LNCaP clone FGC (cell line): ENCODE measurements around the gene LMBR1.

Source experiments
- DNase-seq: peaks from one replicate; pipeline ENCODE4 v3.0.0-alpha.2; 2011; ENCODE audit warnings: low read depth
- H3K4me3 ChIP-seq: 2 replicates; pipeline ENCODE4 v1.5.1; 2011; ENCODE audit warnings: mild to moderate bottlenecking, low read depth, low read length, control low read depth
- CTCF ChIP-seq: IDR thresholded peaks from 2 replicates; pipeline ENCODE4 v1.5.1; 2012; ENCODE audit warnings: mild to moderate bottlenecking; ENCODE audit not compliant: control insufficient read depth, insufficient read depth; ENCODE audit errors: extremely low read depth

Gene LMBR1

GRCh38 chr7:156829669-156830336 is 63.2 kb downstream of the LMBR1 start:
- no peak for DNase-seq
- no peak for TF ChIP-seq CTCF
- H3K4me3 ChIP-seq: no peak overlapping the region

GRCh38 chr7:156827587-156828203 is 65.3 kb downstream of the LMBR1 start:
- DNase-seq: no peak
- no peak overlapping the region for H3K4me3 ChIP-seq
- peak; percentile 59 for TF ChIP-seq CTCF

GRCh38 chr7:156823435-156823834 is 69.5 kb downstream of the LMBR1 start:
- DNase-seq: no peak
- H3K4me3 ChIP-seq: no peak overlapping the region

GRCh38 chr7:156820445-156821063 is 72.4 kb downstream of the LMBR1 start:
- 0 out of 2 replicates have a peak, but pooled peaks have one; percentile 25 for TF ChIP-seq CTCF
- DNase-seq: no peak
- H3K4me3 ChIP-seq: no peak overlapping the region

More at GRCh38 chr7:156823435-156823834, 69.5 kb downstream of the LMBR1 start:
- no peak for TF ChIP-seq CTCF

- no peak for TF ChIP-seq CTCF
- no peak overlapping the region for H3K4me3 ChIP-seq
- no peak for DNase-seq
Observed at GRCh38 chr7:156819733-156820295, 73.2 kb downstream of the LMBR1 start.

- H3K4me3 ChIP-seq: no peak overlapping the region
- TF ChIP-seq CTCF: no peak
- no peak for DNase-seq
Observed at GRCh38 chr7:156818133-156818532, 74.8 kb downstream of the LMBR1 start.
